B cell (primary cell): ENCODE data around the gene PHF12. TPM values are rescaled to one million over a fixed set of nuclear protein-coding genes. Genes with fewer than 3 reads are reported as not detected.

Experiments used
- ATAC-seq: fragments of 200-7000 bp; cut with Tn5 transposase; one replicate; pipeline ENCODE4 v1.10.0; 2021; ENCODE audit warnings: low read depth, mild to moderate bottlenecking, moderate number of reproducible peaks, moderate library complexity
- CTCF ChIA-PET: fragments of 350-600 bp; sonication (Branson Sonifier 250); formaldehyde crosslinking; loops from one replicate; lab custom pipeline; 2021; ENCODE audit warnings: antibody characterized with exemption, inconsistent platforms; lab: Charles Lee
- POLR2A ChIA-PET: fragments of 350-600 bp; sonication (Branson Sonifier 250); formaldehyde crosslinking; loops from one replicate; lab custom pipeline; 2021; ENCODE audit warnings: antibody characterized with exemption; lab: Charles Lee
- DNase-seq: peaks from one replicate; pipeline ENCODE4 v3.0.0; 2013
- H2AFZ ChIP-seq: 2 replicates; pipeline ENCODE4 v1.6.1; 2012; ENCODE audit warnings: mild to moderate bottlenecking, low read depth, low read length; ENCODE audit not compliant: insufficient read depth, poor library complexity, severe bottlenecking
- H3K27ac ChIP-seq, 2 donors: 1 replicate in 1 of 2; 2 replicates in 1 of 2; pipeline ENCODE4 v1.5.1; 2012 to 2013; ENCODE audit warnings: low read length in 2 of 2, mild to moderate bottlenecking in 2 of 2, moderate library complexity in 1 of 2
- H3K27me3 ChIP-seq, 4 experiments: fragments of 200-600 bp in 1 of 4; sonication (generic) in 1 of 4; replicated peaks in 1 of 4; 1 replicate in 2 of 4; 2 replicates in 2 of 4; pipeline versions ENCODE4 v1.6.1 to v1.7.0; 2013 to 2016; ENCODE audit warnings: low read length in 3 of 4, mild to moderate bottlenecking in 2 of 4, mixed read lengths in 1 of 4, moderate library complexity in 1 of 4; ENCODE audit not compliant: insufficient read depth in 4 of 4, control insufficient read depth in 3 of 4; ENCODE audit errors: control extremely low read depth in 1 of 4
- H3K36me3 ChIP-seq, 2 experiments: replicated peaks in 1 of 2; 1 replicate in 1 of 2; 2 replicates in 1 of 2; pipeline versions ENCODE4 v1.6.1 to v1.7.1; 2013; ENCODE audit warnings: low read length in 1 of 2; ENCODE audit not compliant: insufficient read depth in 2 of 2, control insufficient read depth in 1 of 2; ENCODE audit errors: control extremely low read depth in 1 of 2, extremely low read depth in 1 of 2
- H3K4me1 ChIP-seq, 2 donors: fragments of 200-600 bp in 1 of 2; sonication (generic) in 1 of 2; 1 replicate in 1 of 2; 2 replicates in 1 of 2; pipeline versions ENCODE4 v1.5.1 to v1.6.1; 2013 to 2017; ENCODE audit warnings: low read length in 2 of 2; ENCODE audit not compliant: control insufficient read depth in 2 of 2, insufficient read depth in 2 of 2
- H3K4me2 ChIP-seq: replicated peaks from 2 replicates; pipeline ENCODE3; 2012; ENCODE audit warnings: mild to moderate bottlenecking, low read depth, low read length; ENCODE audit not compliant: poor library complexity, severe bottlenecking
- H3K4me3 ChIP-seq, 5 experiments: fragments of 200-600 bp in 1 of 5; sonication (generic) in 1 of 5; 1 replicate in 3 of 5; 2 replicates in 2 of 5; pipeline versions ENCODE4 v1.5.1 to v1.7.0; 2011 to 2016; ENCODE audit warnings: low read length in 4 of 5, mild to moderate bottlenecking in 4 of 5, low read depth in 2 of 5, control low read depth in 1 of 5, moderate library complexity in 1 of 5; ENCODE audit not compliant: insufficient read depth in 1 of 5; ENCODE audit errors: control extremely low read depth in 1 of 5, extremely low read depth in 1 of 5
- H3K79me2 ChIP-seq: fragments of 200-600 bp; sonication (generic); one replicate; pipeline ENCODE4 v1.6.0; 2016; ENCODE audit warnings: low read length; ENCODE audit not compliant: control insufficient read depth, insufficient read depth
- H3K9ac ChIP-seq: fragments of 200-600 bp; sonication (generic); 2 replicates; pipeline ENCODE4 v1.6.1; 2017; ENCODE audit warnings: mild to moderate bottlenecking, low read length, moderate library complexity
- H3K9me3 ChIP-seq, 3 donors: one replicate each; pipeline versions ENCODE4 v1.6.1 to v1.7.1; 2013; ENCODE audit warnings: low read length in 2 of 3; ENCODE audit not compliant: control insufficient read depth in 2 of 3, insufficient read depth in 1 of 3; ENCODE audit errors: control extremely low read depth in 1 of 3
- H4K20me1 ChIP-seq: 2 replicates; pipeline ENCODE4 v1.6.0; 2012; ENCODE audit warnings: mild to moderate bottlenecking, low read length; ENCODE audit not compliant: insufficient read depth, control insufficient read depth, poor library complexity, severe bottlenecking
- H3K27ac Mint-ChIP-seq: one replicate; pipeline ENCODE4 v1.8.0; 2021; ENCODE audit warnings: mixed read lengths
- H3K27me3 Mint-ChIP-seq: one replicate; pipeline ENCODE4 v1.8.0; 2021; ENCODE audit warnings: mixed read lengths
- H3K4me1 Mint-ChIP-seq: one replicate; pipeline ENCODE4 v1.8.0; 2021; ENCODE audit warnings: mixed read lengths
- H3K4me3 Mint-ChIP-seq: one replicate; pipeline ENCODE4 v1.8.0; 2021; ENCODE audit warnings: mixed read lengths
- H3K9me3 Mint-ChIP-seq: one replicate; pipeline ENCODE4 v1.8.0; 2022; ENCODE audit warnings: mixed read lengths; ENCODE audit not compliant: insufficient read depth
- CTCF ChIP-seq: fragments of 200-600 bp; IDR thresholded peaks from one replicate; pipeline ENCODE4 v1.8.0; 2022; ENCODE audit warnings: antibody characterized with exemption, mild to moderate bottlenecking
- EZH2 ChIP-seq: IDR thresholded peaks from 2 replicates; pipeline ENCODE4 v1.6.1; 2012; ENCODE audit warnings: borderline replicate concordance, low read depth, mild to moderate bottlenecking, moderate library complexity, low read length; ENCODE audit not compliant: insufficient read depth, poor library complexity, severe bottlenecking
- WGBS: methylation state at CpG from one replicate; pipeline ENCODE4 v1.1.5; 2013; ENCODE audit warnings: missing lambda C conversion rate; ENCODE audit not compliant: insufficient coverage; 5-methylcytosine and 5-hydroxymethylcytosine counted together
- intact Hi-C: fragments of 100-400 bp; cut with micrococcal nuclease; formaldehyde crosslinking; loops from one replicate; pipeline ENCODE4 v1.10.0; 2022
- polyA plus RNA-seq: library from polyadenylated mRNA; depleted of rRNA; stranded (reverse); fragments of >200 nt; gene quantifications from 2 replicates; pipeline ENCODE4 v1.2.3, GENCODE V29; 2012
- total RNA-seq, 2 donors: library from RNA; stranded (reverse); fragments of 120-200 nt in 1 of 2; gene quantifications; 1 replicate in 1 of 2; 2 replicates in 1 of 2; pipeline versions ENCODE4 v1.2.3 to v1.2.4, GENCODE V29; 2013 to 2022

The PHF12 gene
- total and polyA plus RNA-seq, 2 donors (not counting 1 experiment from before 2014, with no cell fraction given), result 116 to 140 TPM

- 73% methylated on average over 6 of the region's 6 CpGs for WGBS
- ATAC-seq (no peak), DNase-seq (no peak)
- ChIA-PET POLR2A (interaction anchor here (0.7 kb wide), 4 partner anchors 206 to 643 kb away, joined by 4 to 9 read pairs (median 7); no protein-coding TSS in a partner anchor), CTCF (interaction anchor here (0.6 to 6.1 kb wide), 4 partner anchors 10 to 430 kb away, joined by 3 to 359 read pairs (median 20); no protein-coding TSS in a partner anchor)
- Histone ChIP-seq H3K4me1 (peaks cover 4 to 17% of the 10 kb centered on the region in 2 donors), H3K9ac (no peak overlapping the region), H3K4me3 (no peak overlapping the region), H3K27me3 (peaks cover 0 to 10% (median 2%) of the 10 kb centered on the region in 4 experiments), H3K27ac (no peak overlapping the region), H3K4me2 (no peak overlapping the region), H3K9me3 (no peaks in the 10 kb centered on the region), H3K36me3 (no peaks in the 10 kb centered on the region), H2AFZ (no peak overlapping the region), H3K79me2 (no peaks in the 10 kb centered on the region), H4K20me1 (no peaks in the 10 kb centered on the region)
- TF ChIP-seq CTCF (no peak), EZH2 (no peak)
- intact Hi-C loops, result loop anchor here (10.0 kb wide), 1 partner anchor 72 kb away; no protein-coding TSS in a partner anchor
- Mint-ChIP-seq H3K4me3 (no peak overlapping the region), H3K27ac (no peak overlapping the region), H3K9me3 (no peaks in the 10 kb centered on the region), H3K27me3 (peaks cover 13% of the 10 kb centered on the region), H3K4me1 (peaks cover 9% of the 10 kb centered on the region)
Measured at GRCh38 chr17:28963055-28963611, 11.8 kb upstream of the PHF12 start.

GRCh38 chr17:28961391-28961790, 10.1 kb upstream of the PHF12 start:
- intact Hi-C loops, result loop anchor here (10.0 kb wide), 1 partner anchor 73 kb away; no protein-coding TSS in a partner anchor
- peaks cover 0 to 10% (median 2%) of the 10 kb centered on the region in 4 experiments for H3K27me3 ChIP-seq
- POLR2A ChIA-PET, result no interaction called here
- Mint-ChIP-seq H3K27ac (no peak overlapping the region), H3K4me1 (no peaks in the 10 kb centered on the region), H3K9me3 (no peaks in the 10 kb centered on the region), H3K4me3 (no peak overlapping the region), H3K27me3 (peaks cover 13% of the 10 kb centered on the region)
- no peaks in the 10 kb centered on the region for H3K36me3 ChIP-seq
- H3K4me1 ChIP-seq, result peaks cover 0 to 5% of the 10 kb centered on the region in 2 donors
- no peaks in the 10 kb centered on the region for H3K9me3 ChIP-seq
- H3K4me2 ChIP-seq, result no peak overlapping the region
- WGBS, result 100% methylated on average over 7 of the region's 7 CpGs
- no peak overlapping the region for H3K27ac ChIP-seq
- ATAC-seq (no peak), DNase-seq (no peak)
- CTCF ChIA-PET, result interaction anchor here (0.6 to 6.1 kb wide), 3 partner anchors 154 to 219 kb away, joined by 3 to 359 read pairs (median 5); no protein-coding TSS in a partner anchor
- H3K79me2 ChIP-seq, result no peaks in the 10 kb centered on the region
- H3K9ac ChIP-seq, result no peak overlapping the region
- TF ChIP-seq EZH2 (no peak), CTCF (no peak)
- no peak overlapping the region for H2AFZ ChIP-seq
- H4K20me1 ChIP-seq, result no peaks in the 10 kb centered on the region
- H3K4me3 ChIP-seq, result no peak overlapping the region
